ENCODE measurements around the gene NCLN.

GRCh38 chr19:3201911-3202310 lies 16.2 kb downstream of the NCLN start:
- TF ChIP-seq EZH2 (IDR thresholded peaks at IDR 0.05) = no peak
- no peak for TF ChIP-seq FOXP2 (optimal IDR thresholded peaks at IDR 0.05; ENCODE audit: control extremely low read depth, extremely low read length, insufficient read depth)
- no peak for TF ChIP-seq POLR2AphosphoS5 (IDR thresholded peaks at IDR 0.05; ENCODE audit: borderline replicate concordance, low read depth, low read length)
